Hematopoietic multipotent progenitor cell (in vitro differentiated cells): ENCODE data around the gene DDR1. TPM values are rescaled to one million over a fixed set of nuclear protein-coding genes. Genes with fewer than 3 reads are reported as not detected.
"Not testable (repeated sequence)": the region's sequence is repeated elsewhere in the genome, so short reads cannot be mapped to it uniquely, and the experiment has no call there.

Experiments used
- DNase-seq, 3 donors: peaks; one replicate each; pipeline ENCODE4 v3.0.0-alpha.2; 2011 to 2015; ENCODE audit warnings: low read depth in 2 of 3, low spot score in 2 of 3
- total RNA-seq: library from RNA; depleted of rRNA; stranded (reverse); fragments of >200 nt; gene quantifications from one replicate; pipeline ENCODE4 v1.2.3, GENCODE V29; 2012

Gene DDR1
- total RNA-seq, 1 donor, result 3.0 TPM

DNA sequence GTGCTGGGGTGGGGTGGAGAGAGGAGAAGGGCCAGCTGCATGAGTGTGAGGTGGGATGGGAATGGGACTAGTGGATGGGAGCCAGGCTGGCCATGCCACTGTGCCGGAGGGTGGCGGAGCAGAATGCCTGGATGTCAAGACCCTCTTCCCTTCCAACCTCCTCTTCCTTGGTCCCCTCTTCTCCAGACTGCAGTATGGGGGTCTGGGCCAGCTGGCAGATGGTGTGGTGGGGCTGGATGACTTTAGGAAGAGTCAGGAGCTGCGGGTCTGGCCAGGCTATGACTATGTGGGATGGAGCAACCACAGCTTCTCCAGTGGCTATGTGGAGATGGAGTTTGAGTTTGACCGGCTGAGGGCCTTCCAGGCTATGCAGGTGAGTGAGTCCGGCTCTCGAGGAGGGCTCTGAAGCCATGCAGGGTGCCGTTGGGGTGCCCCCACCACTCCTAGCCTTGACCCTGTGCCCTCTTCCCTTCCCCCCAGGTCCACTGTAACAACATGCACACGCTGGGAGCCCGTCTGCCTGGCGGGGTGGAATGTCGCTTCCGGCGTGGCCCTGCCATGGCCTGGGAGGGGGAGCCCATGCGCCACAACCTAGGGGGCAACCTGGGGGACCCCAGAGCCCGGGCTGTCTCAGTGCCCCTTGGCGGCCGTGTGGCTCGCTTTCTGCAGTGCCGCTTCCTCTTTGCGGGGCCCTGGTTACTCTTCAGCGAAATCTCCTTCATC lies 7.7 kb downstream of the DDR1 start:
- no peak for DNase-seq

DNA sequence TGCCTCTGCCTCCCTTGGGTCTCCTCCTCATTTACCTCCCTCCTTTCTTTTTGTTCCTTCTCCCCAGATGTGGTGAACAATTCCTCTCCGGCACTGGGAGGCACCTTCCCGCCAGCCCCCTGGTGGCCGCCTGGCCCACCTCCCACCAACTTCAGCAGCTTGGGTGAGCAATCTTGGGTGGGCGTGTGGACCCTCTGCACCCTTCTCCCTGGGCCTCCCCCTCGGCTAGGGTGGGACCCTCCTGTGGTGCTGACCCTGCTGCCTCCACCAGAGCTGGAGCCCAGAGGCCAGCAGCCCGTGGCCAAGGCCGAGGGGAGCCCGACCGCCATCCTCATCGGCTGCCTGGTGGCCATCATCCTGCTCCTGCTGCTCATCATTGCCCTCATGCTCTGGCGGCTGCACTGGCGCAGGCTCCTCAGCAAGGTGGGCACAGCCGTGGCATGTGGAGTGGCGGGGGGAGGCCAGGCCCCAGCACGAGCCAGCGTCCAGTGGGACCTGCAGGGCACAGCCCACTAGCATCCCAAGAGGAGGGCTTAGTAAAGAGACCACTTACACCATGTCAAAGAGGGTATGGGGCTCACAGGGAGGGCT lies 8.8 kb downstream of the DDR1 start:
- DNase-seq, result no peak

DNA sequence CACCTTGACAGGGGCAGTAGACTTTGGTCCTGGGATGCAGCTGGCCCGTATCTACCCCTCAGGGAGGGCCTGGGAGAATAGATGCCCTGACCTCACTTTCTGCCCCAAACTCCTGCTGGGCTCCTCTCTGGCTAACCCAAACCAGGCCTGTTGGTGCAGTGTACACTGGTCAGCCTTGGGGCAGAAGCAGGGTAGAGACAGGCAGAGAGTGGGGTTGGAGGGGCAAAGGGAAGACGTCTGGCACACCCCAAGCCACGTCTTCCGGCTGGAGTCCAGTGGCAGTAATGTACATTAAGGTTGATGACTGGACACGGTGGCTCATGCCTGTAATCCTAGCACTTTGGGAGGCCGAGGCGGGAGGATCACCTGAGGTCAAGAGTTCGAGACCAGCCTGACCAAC lies 9.3 kb downstream of the DDR1 start:
- DNase-seq, result no peak

GRCh38 chr6:30894381-30894780 lies 10.1 kb downstream of the DDR1 start:
- DNase-seq, result no peak

DNA sequence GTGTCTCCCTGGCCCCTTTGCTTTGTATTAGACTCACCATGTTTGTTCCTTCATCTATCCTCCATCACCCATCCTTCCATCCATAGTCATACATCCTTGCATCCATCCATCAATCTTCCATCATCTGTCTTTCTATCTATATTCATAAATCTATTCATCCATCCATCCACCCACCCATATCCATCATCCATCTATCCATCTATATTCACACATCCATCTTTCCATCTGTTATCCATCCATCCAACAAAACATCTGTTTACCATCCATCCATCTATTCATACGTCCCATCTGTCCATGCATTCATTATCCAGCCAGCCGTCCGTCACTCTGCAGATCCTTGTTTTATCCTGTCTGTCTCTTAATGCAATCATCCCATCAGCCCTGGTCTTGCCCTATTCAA lies 10.6 kb downstream of the DDR1 start:
- DNase-seq, result no peak

GRCh38 chr6:30895343-30895742 lies 11.0 kb downstream of the DDR1 start:
- DNase-seq, result no peak

GRCh38 chr6:30896541-30896940 lies 12.2 kb downstream of the DDR1 start:
- no peak for DNase-seq

- no peak for DNase-seq
Measured at GRCh38 chr6:30897882-30898281, 13.6 kb downstream of the DDR1 start.

GRCh38 chr6:30898750-30899360 lies 14.5 kb downstream of the DDR1 start:
- DNase-seq, result no peak

GRCh38 chr6:30900863-30901417 lies 16.6 kb downstream of the DDR1 start:
- no peak for DNase-seq

DNA sequence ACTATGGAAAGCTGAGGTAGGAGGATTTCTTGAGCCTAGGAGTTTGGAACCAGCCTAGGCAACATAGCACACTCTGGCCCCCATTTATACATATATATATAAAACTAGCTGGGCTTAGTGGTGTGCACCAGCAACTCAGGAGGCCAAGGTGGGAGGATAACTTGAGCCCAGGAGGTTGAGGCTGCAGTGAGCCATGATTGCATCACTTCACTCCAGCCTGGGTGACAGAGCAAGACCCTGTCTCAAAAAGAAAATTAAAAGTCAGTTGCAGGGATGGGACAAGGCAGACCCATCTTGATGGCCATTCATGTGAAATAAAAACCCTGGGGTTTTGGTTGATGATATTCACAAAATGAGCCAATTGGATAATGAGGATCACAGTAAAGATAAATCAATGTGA lies 17.1 kb downstream of the DDR1 start:
- DNase-seq, result no peak

GRCh38 chr6:30902196-30902595 lies 17.9 kb downstream of the DDR1 start:
- DNase-seq, result not testable (repeated sequence)

DNA sequence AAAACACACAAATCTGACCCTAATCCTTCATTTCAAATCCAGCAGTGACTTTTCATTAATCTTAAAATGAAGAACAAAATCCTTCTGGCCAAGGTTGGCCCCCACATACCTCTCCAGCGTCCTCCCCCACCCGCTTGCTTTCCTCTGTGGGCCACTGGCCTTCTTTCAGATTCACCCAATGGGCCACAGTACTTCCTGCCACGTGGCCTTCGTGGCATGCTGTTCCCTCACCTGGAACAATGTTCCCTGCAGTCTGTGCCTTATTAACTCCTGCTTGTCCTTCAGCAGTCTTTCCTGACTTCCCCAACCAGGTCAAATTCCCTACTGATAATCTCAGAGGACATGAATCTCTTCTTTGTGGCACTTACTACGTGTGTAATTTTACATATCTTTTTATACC lies 18.4 kb downstream of the DDR1 start:
- no peak for DNase-seq

GRCh38 chr6:30903236-30903635 lies 18.9 kb downstream of the DDR1 start:
- no peak for DNase-seq

DNA sequence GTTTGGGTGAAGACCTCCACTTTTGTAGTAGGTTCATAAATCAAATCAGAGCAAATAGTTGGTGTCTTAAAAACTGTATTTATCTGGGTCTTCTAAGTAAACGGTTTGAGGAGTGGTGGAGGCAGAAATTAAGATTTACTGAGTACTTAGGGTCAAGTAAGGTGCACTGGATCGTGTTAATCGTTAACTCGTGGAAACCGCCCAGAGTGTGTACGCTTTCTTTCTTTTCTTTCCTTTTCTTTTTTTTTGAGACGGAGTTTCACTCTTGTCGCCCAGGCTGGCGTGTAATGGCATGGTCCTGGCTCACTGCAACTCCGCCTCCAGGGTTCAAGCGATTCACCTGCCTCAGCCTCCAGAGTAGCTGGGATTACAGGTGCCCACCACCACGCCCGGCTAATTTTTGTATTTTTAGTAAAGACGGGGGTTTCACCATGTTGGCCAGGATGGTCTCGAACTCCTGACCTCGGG lies 23.0 kb downstream of the DDR1 start:
- DNase-seq, result not testable (repeated sequence)

GRCh38 chr6:30907758-30908591 lies 23.7 kb downstream of the DDR1 start, which contains the start of gene GTF2H4:
Gene GTF2H4, plus strand, starts transcription at chr6:30908207.
- peak; percentile 81 to 98 (median 95) for DNase-seq

GRCh38 chr6:30908700-30909099 lies 24.4 kb downstream of the DDR1 start:
- no peak for DNase-seq

GRCh38 chr6:30910473-30910872 lies 26.2 kb downstream of the DDR1 start:
- DNase-seq, result not testable (repeated sequence)

DNA sequence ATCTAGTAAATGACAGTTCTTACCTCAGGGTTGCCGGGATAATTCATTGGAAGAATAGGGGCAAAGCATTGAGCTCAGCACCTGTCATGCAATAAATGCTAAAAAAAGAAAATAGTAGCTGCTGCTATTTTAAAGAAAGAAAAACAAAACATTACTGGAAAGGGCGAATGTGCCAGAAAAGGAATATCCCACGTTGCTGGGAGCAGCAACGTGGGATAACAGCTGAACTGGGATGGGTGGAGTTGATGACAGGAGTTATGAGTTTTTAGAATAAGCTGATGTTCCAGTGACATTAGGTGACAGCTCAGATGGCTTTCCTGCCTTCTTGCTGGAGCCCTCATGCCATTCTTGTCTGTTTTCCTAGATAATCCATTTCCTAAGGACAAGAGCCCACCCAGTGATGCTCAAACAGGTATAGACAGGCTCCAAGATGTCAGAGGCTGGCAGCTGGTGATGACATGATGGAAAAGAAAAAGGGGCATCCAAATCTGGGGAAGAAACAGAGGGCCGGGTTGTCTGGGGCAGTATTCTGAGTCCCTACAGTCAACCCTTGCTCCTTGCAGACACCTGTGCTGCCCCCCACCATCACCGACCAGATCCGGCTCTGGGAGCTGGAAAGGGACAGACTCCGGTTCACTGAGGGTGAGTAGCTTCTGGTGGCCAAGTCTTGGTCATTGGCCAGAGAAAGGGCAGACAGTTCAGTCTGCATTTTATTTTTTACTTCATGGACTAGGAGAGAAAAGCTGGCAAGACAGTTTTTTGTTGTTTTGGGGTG lies 28.6 kb downstream of the DDR1 start:
- no peak for DNase-seq

DNA sequence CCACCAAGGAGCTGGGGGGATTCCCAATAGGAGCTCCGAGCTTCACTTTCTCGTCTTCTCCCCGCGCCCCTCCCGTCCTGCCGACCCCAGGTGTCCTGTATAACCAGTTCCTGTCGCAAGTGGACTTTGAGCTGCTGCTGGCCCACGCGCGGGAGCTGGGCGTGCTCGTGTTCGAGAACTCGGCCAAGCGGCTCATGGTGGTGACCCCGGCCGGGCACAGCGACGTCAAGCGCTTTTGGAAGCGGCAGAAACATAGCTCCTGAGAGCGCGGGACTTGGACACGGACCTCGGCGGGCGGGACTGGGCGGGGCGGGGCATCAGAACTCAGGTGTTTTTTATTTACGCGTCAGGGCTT lies 29.4 kb downstream of the DDR1 start:
- DNase-seq, result peak in 1 of 3 donors; percentile 29
